Bronchial epithelial cell (primary cell): Measurements from ENCODE around the gene APLP2. TPM values are rescaled to one million over a fixed set of nuclear protein-coding genes. Genes with fewer than 3 reads are reported as not detected.
A peak's percentile ranks its signal among the peaks of the same experiment; 100 is the strongest.

ENCODE experiments used
- DNase-seq: peaks from one replicate; pipeline ENCODE4 v3.0.0-alpha.2; 2010; ENCODE audit warnings: low read depth
- FAIRE-seq: peaks from 2 replicates; lab custom pipeline; 2011; peaks lifted over from hg19 to GRCh38; lab: Jason Lieb, UNC
- H3K27me3 ChIP-seq: 2 replicates; pipeline ENCODE4 v1.5.1; 2011; ENCODE audit warnings: low read length; ENCODE audit not compliant: control insufficient read depth, insufficient read depth
- H3K36me3 ChIP-seq: 2 replicates; pipeline ENCODE4 v1.5.1; 2011; ENCODE audit warnings: low read length; ENCODE audit not compliant: control insufficient read depth, insufficient read depth
- H3K4me3 ChIP-seq: 2 replicates; pipeline ENCODE4 v1.5.1; 2011; ENCODE audit warnings: mild to moderate bottlenecking, low read depth, low read length, control low read depth
- total RNA-seq: library from RNA; depleted of rRNA; stranded (reverse); fragments of >200 nt; gene quantifications from 2 replicates; pipeline ENCODE4 v1.2.1, GENCODE V29; 2014
- TF ChIP-seq, protein P1 (sequence below): IDR thresholded peaks from 2 replicates; pipeline ENCODE4 v1.5.1; 2011; ENCODE audit warnings: mild to moderate bottlenecking, moderate library complexity, low read length, control low read depth, inconsistent platforms; ENCODE audit not compliant: insufficient read depth, severe bottlenecking

APLP2 gene
- total RNA-seq, 1 donor from 2014 or later = 504 TPM

DNA sequence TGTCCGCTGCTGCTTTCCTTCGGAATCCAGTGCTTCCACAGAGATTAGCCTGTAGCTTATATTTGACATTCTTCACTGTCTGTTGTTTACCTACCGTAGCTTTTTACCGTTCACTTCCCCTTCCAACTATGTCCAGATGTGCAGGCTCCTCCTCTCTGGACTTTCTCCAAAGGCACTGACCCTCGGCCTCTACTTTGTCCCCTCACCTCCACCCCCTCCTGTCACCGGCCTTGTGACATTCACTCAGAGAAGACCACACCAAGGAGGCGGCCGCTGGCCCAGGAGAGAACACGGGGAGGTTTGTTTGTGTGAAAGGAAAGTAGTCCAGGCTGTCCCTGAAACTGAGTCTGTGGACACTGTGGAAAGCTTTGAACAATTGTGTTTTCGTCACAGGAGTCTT lies 74.4 kb downstream of the APLP2 start:
- TF ChIP-seq, protein P1, sequence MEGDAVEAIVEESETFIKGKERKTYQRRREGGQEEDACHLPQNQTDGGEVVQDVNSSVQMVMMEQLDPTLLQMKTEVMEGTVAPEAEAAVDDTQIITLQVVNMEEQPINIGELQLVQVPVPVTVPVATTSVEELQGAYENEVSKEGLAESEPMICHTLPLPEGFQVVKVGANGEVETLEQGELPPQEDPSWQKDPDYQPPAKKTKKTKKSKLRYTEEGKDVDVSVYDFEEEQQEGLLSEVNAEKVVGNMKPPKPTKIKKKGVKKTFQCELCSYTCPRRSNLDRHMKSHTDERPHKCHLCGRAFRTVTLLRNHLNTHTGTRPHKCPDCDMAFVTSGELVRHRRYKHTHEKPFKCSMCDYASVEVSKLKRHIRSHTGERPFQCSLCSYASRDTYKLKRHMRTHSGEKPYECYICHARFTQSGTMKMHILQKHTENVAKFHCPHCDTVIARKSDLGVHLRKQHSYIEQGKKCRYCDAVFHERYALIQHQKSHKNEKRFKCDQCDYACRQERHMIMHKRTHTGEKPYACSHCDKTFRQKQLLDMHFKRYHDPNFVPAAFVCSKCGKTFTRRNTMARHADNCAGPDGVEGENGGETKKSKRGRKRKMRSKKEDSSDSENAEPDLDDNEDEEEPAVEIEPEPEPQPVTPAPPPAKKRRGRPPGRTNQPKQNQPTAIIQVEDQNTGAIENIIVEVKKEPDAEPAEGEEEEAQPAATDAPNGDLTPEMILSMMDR = no peak
- H3K4me3 ChIP-seq = no peak overlapping the region
- H3K27me3 ChIP-seq = no peaks in the 10 kb centered on the region
- FAIRE-seq (no peak), DNase-seq (no peak)
- peaks cover 30% of the 10 kb centered on the region for H3K36me3 ChIP-seq

DNA sequence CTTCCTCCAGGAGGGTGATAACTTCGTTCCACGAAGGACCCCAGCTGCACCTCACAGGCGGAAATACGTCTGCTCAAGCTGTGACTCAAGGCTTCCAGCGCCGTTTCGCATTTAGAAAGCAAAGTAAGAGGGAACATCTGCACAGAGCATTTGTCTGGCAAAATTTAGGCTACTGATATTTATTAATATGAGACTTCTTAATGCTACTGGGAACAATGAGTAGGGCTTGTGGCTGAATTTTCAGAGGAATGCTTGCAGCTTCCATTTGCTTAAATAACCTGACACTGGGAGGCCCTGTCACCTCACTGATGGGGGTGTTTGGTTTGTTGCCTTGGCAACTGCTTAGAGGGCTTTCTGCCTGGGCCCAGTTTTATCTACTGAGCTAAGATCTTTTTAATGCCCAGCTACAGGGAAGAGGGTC lies 75.2 kb downstream of the APLP2 start:
- no peak for FAIRE-seq
- no peak for DNase-seq
- no peak overlapping the region for H3K4me3 ChIP-seq
- H3K36me3 ChIP-seq = peaks cover 30% of the 10 kb centered on the region
- TF ChIP-seq, protein P1 = no peak
- H3K27me3 ChIP-seq = no peaks in the 10 kb centered on the region

DNA sequence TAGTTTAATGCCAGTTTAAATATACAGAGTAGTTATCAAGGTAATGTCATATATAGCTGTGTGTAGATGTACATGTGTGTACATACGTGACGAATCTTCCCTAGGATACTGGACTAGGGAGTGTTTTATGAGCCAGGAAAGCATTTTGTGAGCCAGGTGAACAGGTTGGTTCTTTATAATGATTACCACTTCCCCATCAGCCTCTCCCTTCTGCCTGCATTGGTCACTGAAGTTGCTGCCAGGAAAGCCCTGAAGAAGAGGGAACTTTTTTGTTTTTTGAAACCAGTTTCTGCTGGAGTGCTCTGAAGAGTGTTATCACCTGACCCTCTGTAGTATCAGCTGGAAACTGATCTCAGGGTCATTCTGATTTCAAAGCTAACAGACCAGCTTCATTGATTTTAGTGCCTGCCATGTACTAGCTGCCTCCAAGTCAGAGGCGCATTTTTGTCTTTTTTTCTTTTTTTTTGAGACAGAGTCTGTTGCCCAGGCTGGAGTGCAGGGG lies 75.7 kb downstream of the APLP2 start:
- Histone ChIP-seq H3K36me3 (peaks cover 25% of the 10 kb centered on the region), H3K27me3 (no peaks in the 10 kb centered on the region), H3K4me3 (no peak overlapping the region)
- TF ChIP-seq, protein P1 = no peak
- FAIRE-seq (no peak), DNase-seq (no peak)

DNA sequence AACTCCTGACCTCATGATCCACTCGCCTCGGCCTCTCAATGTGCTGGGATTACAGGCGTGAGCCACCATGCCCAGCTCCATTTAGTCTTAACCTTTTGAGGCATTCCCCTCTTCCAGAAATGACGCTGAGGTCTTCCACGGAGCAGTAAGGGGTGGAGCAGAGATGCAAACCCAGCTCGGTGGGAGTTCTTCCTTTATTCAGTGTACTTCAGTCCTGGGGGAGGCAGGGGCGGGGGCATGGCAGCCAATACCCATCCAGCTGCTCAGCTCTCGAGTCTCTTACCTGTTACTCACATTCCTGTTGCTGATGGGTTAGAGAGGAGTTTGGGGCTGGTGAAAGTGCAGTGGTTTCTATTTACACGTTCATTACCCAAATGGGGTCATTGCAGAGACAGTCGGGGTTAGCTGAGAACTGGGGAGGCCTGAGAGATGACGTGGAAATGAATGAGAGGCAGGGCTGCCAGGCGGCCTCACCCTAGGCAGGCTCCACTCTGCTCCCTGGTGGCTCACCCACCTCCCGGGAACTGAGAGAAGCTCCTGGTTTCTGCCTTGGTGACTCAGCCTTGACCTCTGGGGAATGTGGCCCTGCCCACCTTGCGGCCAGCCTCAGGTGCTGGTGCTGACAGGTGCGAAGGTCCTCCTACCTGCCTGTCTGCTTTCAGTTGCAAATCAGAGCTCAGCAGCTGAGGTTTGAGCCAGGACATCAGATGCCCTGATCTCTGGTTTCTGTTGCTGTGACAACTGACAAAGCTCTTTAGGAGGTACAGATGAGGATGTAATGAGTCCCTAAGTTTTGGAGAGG lies 76.5 kb downstream of the APLP2 start:
- peaks cover 23% of the 10 kb centered on the region for H3K36me3 ChIP-seq
- H3K27me3 ChIP-seq = no peaks in the 10 kb centered on the region
- TF ChIP-seq, protein P1 = peak; percentile 79
- peak; percentile 94 for DNase-seq
- H3K4me3 ChIP-seq = no peak overlapping the region
- FAIRE-seq = peak; percentile 97

DNA sequence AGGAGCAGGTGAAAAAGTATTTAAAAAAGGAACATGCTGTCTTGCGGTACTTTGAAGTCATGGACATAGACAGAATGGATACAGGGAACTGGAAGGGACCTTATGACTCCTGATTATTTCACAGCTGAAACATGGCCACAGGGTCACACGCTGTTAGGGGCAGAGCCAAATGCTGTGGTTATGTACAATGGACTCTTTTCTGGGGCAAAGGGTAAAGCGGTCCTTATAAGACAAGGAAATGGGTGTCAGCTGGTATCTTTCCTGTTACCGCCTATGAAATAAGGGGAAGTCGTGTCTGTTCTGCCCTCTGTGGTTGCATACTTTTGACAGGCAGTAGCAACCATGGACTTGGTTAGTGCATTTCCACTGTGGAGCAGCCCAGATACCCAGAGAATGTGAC lies 77.1 kb downstream of the APLP2 start:
- DNase-seq = no peak
- FAIRE-seq = no peak
- Histone ChIP-seq H3K36me3 (peaks cover 17% of the 10 kb centered on the region), H3K27me3 (no peaks in the 10 kb centered on the region), H3K4me3 (no peak overlapping the region)
- TF ChIP-seq, protein P1 = no peak
